Measurements from ENCODE around the gene UXT. TPM values are rescaled to one million over a fixed set of nuclear protein-coding genes. Genes with fewer than 3 reads are reported as not detected.

The UXT gene
- total and polyA plus RNA-seq, 3 experiments from 2014 or later: 159 to 286 (median 168) TPM

- no peaks in the 10 kb centered on the region for H3K9me3 Mint-ChIP-seq
- ChIA-PET CTCF (no interaction called here), POLR2A (no interaction called here)
- H3K27me3 Mint-ChIP-seq: peaks cover 22 to 25% of the 10 kb centered on the region in 2 donors
- H3K9me3 ChIP-seq (ENCODE audit: low read length): no peaks in the 10 kb centered on the region
- H3K4me1 ChIP-seq (ENCODE audit: insufficient read depth, low read length): peaks cover 5% of the 10 kb centered on the region
- H3K4me3 Mint-ChIP-seq: peak within 1 kb of the TSS; percentile 37 to 84 (median 56)
- H3K4me1 Mint-ChIP-seq: peaks cover 0 to 22% (median 14%) of the 10 kb centered on the region in 3 donors
- peak within 1 kb of the TSS in 3 of 8 donors; percentile 12 to 82 (median 82) for H3K27ac Mint-ChIP-seq
- no peak within 1 kb of the TSS for H3K27ac ChIP-seq (ENCODE audit: low read depth, low read length)
- H3K4me3 ChIP-seq (ENCODE audit: low read length): no peak within 1 kb of the TSS
- H3K27me3 ChIP-seq (ENCODE audit: insufficient read depth, low read length, poor library complexity, severe bottlenecking): no peaks in the 10 kb centered on the region
- H3K36me3 ChIP-seq (ENCODE audit: insufficient read depth, low read length): no peaks in the 10 kb centered on the region
- no peaks in the 10 kb centered on the region for H3K36me3 Mint-ChIP-seq
- peak; percentile 74 to 86 (median 75) for DNase-seq
These were observed 39.3 kb downstream of the UXT start, which contains the start of gene SYN1 for GRCh38 chrX:47619486-47620302. TSS of gene SYN1 (minus strand) at chrX:47619857. CDS start at chrX:47619728, 129 bp downstream.

- Mint-ChIP-seq H3K36me3 (no peaks in the 10 kb centered on the region), H3K27ac (peak overlapping the region in 1 of 8 donors; percentile 79), H3K4me3 (peak overlapping the region in 6 of 7 donors; percentile 9 to 84 (median 37)), H3K27me3 (peaks cover 19 to 22% of the 10 kb centered on the region in 2 donors), H3K9me3 (no peaks in the 10 kb centered on the region), H3K4me1 (peaks cover 0 to 18% (median 11%) of the 10 kb centered on the region in 3 donors)
- no peak for DNase-seq
- Histone ChIP-seq H3K27me3 (ENCODE audit: insufficient read depth, low read length, poor library complexity, severe bottlenecking) (no peaks in the 10 kb centered on the region), H3K9me3 (ENCODE audit: low read length) (no peaks in the 10 kb centered on the region), H3K36me3 (ENCODE audit: insufficient read depth, low read length) (no peaks in the 10 kb centered on the region), H3K4me3 (ENCODE audit: low read length) (no peak overlapping the region), H3K27ac (ENCODE audit: low read depth, low read length) (no peak overlapping the region), H3K4me1 (ENCODE audit: insufficient read depth, low read length) (peaks cover 5% of the 10 kb centered on the region)
- POLR2A ChIA-PET: no interaction called here
- CTCF ChIA-PET: no interaction called here
These were observed 40.0 kb downstream of the UXT start for GRCh38 chrX:47618923-47619485.

- Histone ChIP-seq H3K36me3 (ENCODE audit: insufficient read depth, low read length) (no peaks in the 10 kb centered on the region), H3K27ac (ENCODE audit: low read depth, low read length) (no peak overlapping the region), H3K9me3 (ENCODE audit: low read length) (no peaks in the 10 kb centered on the region), H3K4me1 (ENCODE audit: insufficient read depth, low read length) (no peaks in the 10 kb centered on the region), H3K4me3 (ENCODE audit: low read length) (no peak overlapping the region), H3K27me3 (ENCODE audit: insufficient read depth, low read length, poor library complexity, severe bottlenecking) (no peaks in the 10 kb centered on the region)
- Mint-ChIP-seq H3K4me3 (no peak overlapping the region), H3K9me3 (no peaks in the 10 kb centered on the region), H3K4me1 (peaks cover 0 to 4% (median 0%) of the 10 kb centered on the region in 3 donors), H3K27me3 (peaks cover 3 to 12% of the 10 kb centered on the region in 2 donors), H3K27ac (no peak overlapping the region), H3K36me3 (no peaks in the 10 kb centered on the region)
- ChIA-PET POLR2A (no interaction called here), CTCF (no interaction called here)
- DNase-seq: no peak
These were observed 44.4 kb downstream of the UXT start for GRCh38 chrX:47614618-47615017.

- Histone ChIP-seq H3K27me3 (ENCODE audit: insufficient read depth, low read length, poor library complexity, severe bottlenecking) (no peaks in the 10 kb centered on the region), H3K9me3 (ENCODE audit: low read length) (no peaks in the 10 kb centered on the region), H3K4me1 (ENCODE audit: insufficient read depth, low read length) (no peaks in the 10 kb centered on the region), H3K27ac (ENCODE audit: low read depth, low read length) (no peak overlapping the region), H3K36me3 (ENCODE audit: insufficient read depth, low read length) (no peaks in the 10 kb centered on the region), H3K4me3 (ENCODE audit: low read length) (no peak overlapping the region)
- Mint-ChIP-seq H3K36me3 (no peaks in the 10 kb centered on the region), H3K27ac (no peak overlapping the region), H3K27me3 (peaks cover 0 to 10% of the 10 kb centered on the region in 2 donors), H3K9me3 (no peaks in the 10 kb centered on the region), H3K4me1 (no peaks in the 10 kb centered on the region), H3K4me3 (no peak overlapping the region)
- ChIA-PET POLR2A (no interaction called here), CTCF (no interaction called here)
- DNase-seq: no peak
These were observed 45.9 kb downstream of the UXT start for GRCh38 chrX:47613082-47613481.

GRCh38 chrX:47612418-47612817 lies 46.6 kb downstream of the UXT start:
- Histone ChIP-seq H3K4me1 (ENCODE audit: insufficient read depth, low read length) (no peaks in the 10 kb centered on the region), H3K4me3 (ENCODE audit: low read length) (no peak overlapping the region), H3K27me3 (ENCODE audit: insufficient read depth, low read length, poor library complexity, severe bottlenecking) (no peaks in the 10 kb centered on the region), H3K9me3 (ENCODE audit: low read length) (no peaks in the 10 kb centered on the region), H3K27ac (ENCODE audit: low read depth, low read length) (no peak overlapping the region), H3K36me3 (ENCODE audit: insufficient read depth, low read length) (no peaks in the 10 kb centered on the region)
- ChIA-PET CTCF (no interaction called here), POLR2A (no interaction called here)
- H3K27me3 Mint-ChIP-seq: peaks cover 0 to 9% of the 10 kb centered on the region in 2 donors
- H3K4me1 Mint-ChIP-seq: no peaks in the 10 kb centered on the region
- no peaks in the 10 kb centered on the region for H3K9me3 Mint-ChIP-seq
- no peak overlapping the region for H3K27ac Mint-ChIP-seq
- DNase-seq: no peak
- H3K36me3 Mint-ChIP-seq: no peaks in the 10 kb centered on the region
- no peak overlapping the region for H3K4me3 Mint-ChIP-seq

- Histone ChIP-seq H3K9me3 (ENCODE audit: low read length) (no peaks in the 10 kb centered on the region), H3K4me3 (ENCODE audit: low read length) (no peak overlapping the region), H3K4me1 (ENCODE audit: insufficient read depth, low read length) (no peaks in the 10 kb centered on the region), H3K27me3 (ENCODE audit: insufficient read depth, low read length, poor library complexity, severe bottlenecking) (no peaks in the 10 kb centered on the region), H3K27ac (ENCODE audit: low read depth, low read length) (no peak overlapping the region), H3K36me3 (ENCODE audit: insufficient read depth, low read length) (no peaks in the 10 kb centered on the region)
- H3K27me3 Mint-ChIP-seq: peaks cover 0 to 9% of the 10 kb centered on the region in 2 donors
- CTCF ChIA-PET: no interaction called here
- no peaks in the 10 kb centered on the region for H3K36me3 Mint-ChIP-seq
- DNase-seq: no peak
- POLR2A ChIA-PET: no interaction called here
- H3K4me3 Mint-ChIP-seq: no peak overlapping the region
- H3K27ac Mint-ChIP-seq: peak overlapping the region in 1 of 8 donors; percentile 56
- H3K9me3 Mint-ChIP-seq: no peaks in the 10 kb centered on the region
- no peaks in the 10 kb centered on the region for H3K4me1 Mint-ChIP-seq
These were observed 47.1 kb downstream of the UXT start for GRCh38 chrX:47611926-47612325.

GRCh38 chrX:47611489-47611888 lies 47.5 kb downstream of the UXT start:
- ChIA-PET POLR2A (no interaction called here), CTCF (no interaction called here)
- no peak overlapping the region for H3K4me3 ChIP-seq (ENCODE audit: low read length)
- H3K4me1 ChIP-seq (ENCODE audit: insufficient read depth, low read length): no peaks in the 10 kb centered on the region
- H3K27ac ChIP-seq (ENCODE audit: low read depth, low read length): no peak overlapping the region
- Mint-ChIP-seq H3K27ac (no peak overlapping the region), H3K4me1 (no peaks in the 10 kb centered on the region), H3K27me3 (peaks cover 0 to 6% of the 10 kb centered on the region in 2 donors), H3K9me3 (no peaks in the 10 kb centered on the region), H3K36me3 (no peaks in the 10 kb centered on the region), H3K4me3 (no peak overlapping the region)
- H3K36me3 ChIP-seq (ENCODE audit: insufficient read depth, low read length): no peaks in the 10 kb centered on the region
- no peaks in the 10 kb centered on the region for H3K9me3 ChIP-seq (ENCODE audit: low read length)
- H3K27me3 ChIP-seq (ENCODE audit: insufficient read depth, low read length, poor library complexity, severe bottlenecking): no peaks in the 10 kb centered on the region
- DNase-seq: no peak

- Histone ChIP-seq H3K27ac (ENCODE audit: low read depth, low read length) (no peak overlapping the region), H3K36me3 (ENCODE audit: insufficient read depth, low read length) (no peaks in the 10 kb centered on the region), H3K4me1 (ENCODE audit: insufficient read depth, low read length) (no peaks in the 10 kb centered on the region), H3K4me3 (ENCODE audit: low read length) (no peak overlapping the region), H3K9me3 (ENCODE audit: low read length) (no peaks in the 10 kb centered on the region), H3K27me3 (ENCODE audit: insufficient read depth, low read length, poor library complexity, severe bottlenecking) (no peaks in the 10 kb centered on the region)
- H3K4me1 Mint-ChIP-seq: no peaks in the 10 kb centered on the region
- H3K9me3 Mint-ChIP-seq: no peaks in the 10 kb centered on the region
- POLR2A ChIA-PET: no interaction called here
- H3K4me3 Mint-ChIP-seq: no peak overlapping the region
- CTCF ChIA-PET: no interaction called here
- no peak overlapping the region for H3K27ac Mint-ChIP-seq
- H3K36me3 Mint-ChIP-seq: no peaks in the 10 kb centered on the region
- DNase-seq: no peak
- peaks cover 0 to 5% of the 10 kb centered on the region in 2 donors for H3K27me3 Mint-ChIP-seq
These were observed 48.5 kb downstream of the UXT start for GRCh38 chrX:47610511-47610910.

Data from CD8-positive, alpha-beta memory T cell (primary cell).